Measurements from ENCODE around the gene CCN5. TPM values are rescaled to one million over a fixed set of nuclear protein-coding genes. Genes with fewer than 3 reads are reported as not detected.

Gene CCN5
- total RNA-seq, 1 donor from 2014 or later: not detected

DNA sequence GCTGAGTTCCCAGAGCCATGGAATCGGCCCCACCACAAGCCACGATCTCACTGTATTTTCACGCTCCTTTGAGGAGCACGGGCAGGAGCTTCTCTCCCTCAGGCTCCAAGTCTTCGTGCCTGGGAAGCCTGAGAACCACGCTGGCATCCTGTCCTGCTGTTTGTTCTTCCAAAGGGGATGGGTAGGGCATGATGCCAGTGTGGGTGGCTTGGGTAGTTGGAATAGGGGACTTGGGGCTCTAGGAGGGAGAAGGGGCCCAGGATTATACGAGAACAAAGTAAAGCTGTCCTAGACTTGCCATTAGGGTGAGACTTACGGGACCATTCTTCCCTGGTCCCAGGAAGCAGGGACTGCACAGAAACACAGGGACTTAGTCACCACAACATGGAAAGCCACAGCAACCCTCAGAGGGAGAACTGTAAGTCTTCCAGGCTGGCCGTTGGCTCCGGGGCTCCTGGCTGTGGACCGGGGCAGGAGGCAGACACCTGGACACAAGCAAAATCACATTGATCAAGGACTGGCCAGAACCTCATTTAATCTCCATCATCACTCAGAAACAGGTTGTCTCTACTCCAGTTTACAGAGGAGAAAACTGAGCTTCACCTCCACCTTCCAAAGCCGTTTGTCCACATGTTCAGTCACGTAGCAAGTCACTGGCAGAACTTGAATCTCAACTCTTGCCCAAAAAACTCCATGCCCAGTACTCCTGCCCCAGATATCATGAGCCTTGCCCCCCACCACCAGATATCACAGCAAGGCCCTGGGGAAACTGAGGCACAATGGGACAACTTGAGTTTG lies 1.3 kb downstream of the CCN5 start:
- no peak overlapping the region for H3K4me3 ChIP-seq (ENCODE audit: low read depth, low read length)
- TF ChIP-seq, protein P1, sequence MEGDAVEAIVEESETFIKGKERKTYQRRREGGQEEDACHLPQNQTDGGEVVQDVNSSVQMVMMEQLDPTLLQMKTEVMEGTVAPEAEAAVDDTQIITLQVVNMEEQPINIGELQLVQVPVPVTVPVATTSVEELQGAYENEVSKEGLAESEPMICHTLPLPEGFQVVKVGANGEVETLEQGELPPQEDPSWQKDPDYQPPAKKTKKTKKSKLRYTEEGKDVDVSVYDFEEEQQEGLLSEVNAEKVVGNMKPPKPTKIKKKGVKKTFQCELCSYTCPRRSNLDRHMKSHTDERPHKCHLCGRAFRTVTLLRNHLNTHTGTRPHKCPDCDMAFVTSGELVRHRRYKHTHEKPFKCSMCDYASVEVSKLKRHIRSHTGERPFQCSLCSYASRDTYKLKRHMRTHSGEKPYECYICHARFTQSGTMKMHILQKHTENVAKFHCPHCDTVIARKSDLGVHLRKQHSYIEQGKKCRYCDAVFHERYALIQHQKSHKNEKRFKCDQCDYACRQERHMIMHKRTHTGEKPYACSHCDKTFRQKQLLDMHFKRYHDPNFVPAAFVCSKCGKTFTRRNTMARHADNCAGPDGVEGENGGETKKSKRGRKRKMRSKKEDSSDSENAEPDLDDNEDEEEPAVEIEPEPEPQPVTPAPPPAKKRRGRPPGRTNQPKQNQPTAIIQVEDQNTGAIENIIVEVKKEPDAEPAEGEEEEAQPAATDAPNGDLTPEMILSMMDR (conservative IDR thresholded peaks at IDR 0.05; ENCODE audit: low read depth, low read length): no peak
- no peak for DNase-seq (ENCODE audit: low read depth)

DNA sequence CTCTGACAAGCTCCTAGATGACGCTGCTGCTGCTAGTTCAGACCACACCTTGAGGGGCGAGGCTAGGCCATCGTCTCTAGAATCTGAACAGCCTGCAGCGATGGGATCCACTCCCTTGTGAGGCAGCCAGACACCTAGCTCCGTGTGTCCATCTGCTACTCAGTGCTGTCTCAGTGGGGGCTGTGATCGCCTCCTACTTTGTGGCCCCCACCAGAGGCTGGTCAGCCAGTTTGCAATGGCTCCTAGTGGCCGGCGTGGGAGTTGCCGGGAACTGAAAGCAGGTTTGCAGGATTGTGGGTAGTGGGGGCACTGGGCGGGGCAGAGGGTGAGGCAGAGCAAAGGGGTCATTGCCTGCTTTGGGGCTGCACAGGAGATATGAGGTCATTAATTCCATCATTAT lies 2.8 kb downstream of the CCN5 start:
- TF ChIP-seq, protein P1 (conservative IDR thresholded peaks at IDR 0.05; ENCODE audit: low read depth, low read length): peak; percentile 44
- no peak for DNase-seq (ENCODE audit: low read depth)
- no peak overlapping the region for H3K4me3 ChIP-seq (ENCODE audit: low read depth, low read length)

DNA sequence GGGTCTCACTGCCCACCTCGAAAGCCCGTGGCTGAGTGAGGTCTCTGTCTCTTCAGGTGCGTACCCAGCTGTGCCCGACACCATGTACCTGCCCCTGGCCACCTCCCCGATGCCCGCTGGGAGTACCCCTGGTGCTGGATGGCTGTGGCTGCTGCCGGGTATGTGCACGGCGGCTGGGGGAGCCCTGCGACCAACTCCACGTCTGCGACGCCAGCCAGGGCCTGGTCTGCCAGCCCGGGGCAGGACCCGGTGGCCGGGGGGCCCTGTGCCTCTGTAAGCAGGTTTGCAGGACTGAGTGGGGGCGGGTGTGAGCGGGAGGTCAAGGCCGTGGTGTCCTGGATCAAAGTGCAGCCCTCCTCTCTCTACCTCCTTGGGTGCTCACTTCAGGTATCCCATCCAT lies 4.7 kb downstream of the CCN5 start:
- H3K4me3 ChIP-seq (ENCODE audit: low read depth, low read length): no peak overlapping the region
- TF ChIP-seq, protein P1 (conservative IDR thresholded peaks at IDR 0.05; ENCODE audit: low read depth, low read length): no peak
- DNase-seq (ENCODE audit: low read depth): no peak

DNA sequence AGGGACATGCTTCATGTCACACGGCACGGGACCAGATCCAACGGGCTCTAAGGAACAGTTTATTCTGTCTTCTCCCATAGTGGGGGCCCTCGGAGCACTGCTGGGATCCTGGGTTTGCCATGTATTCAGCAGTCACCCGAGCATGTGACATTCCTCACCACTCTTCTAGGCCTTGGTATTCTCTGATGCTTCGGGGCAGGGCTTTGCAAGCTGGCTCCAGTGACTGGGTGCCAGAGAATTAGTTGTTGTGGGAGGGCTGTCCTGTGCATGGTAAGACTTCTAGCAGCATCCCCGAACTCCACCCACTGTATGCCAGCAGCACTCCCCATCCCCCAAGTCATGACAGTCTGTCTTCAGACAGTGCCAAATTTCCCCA lies 5.4 kb downstream of the CCN5 start:
- peak; percentile 77 for DNase-seq (ENCODE audit: low read depth)
- TF ChIP-seq, protein P1 (conservative IDR thresholded peaks at IDR 0.05; ENCODE audit: low read depth, low read length): no peak
- no peak overlapping the region for H3K4me3 ChIP-seq (ENCODE audit: low read depth, low read length)

DNA sequence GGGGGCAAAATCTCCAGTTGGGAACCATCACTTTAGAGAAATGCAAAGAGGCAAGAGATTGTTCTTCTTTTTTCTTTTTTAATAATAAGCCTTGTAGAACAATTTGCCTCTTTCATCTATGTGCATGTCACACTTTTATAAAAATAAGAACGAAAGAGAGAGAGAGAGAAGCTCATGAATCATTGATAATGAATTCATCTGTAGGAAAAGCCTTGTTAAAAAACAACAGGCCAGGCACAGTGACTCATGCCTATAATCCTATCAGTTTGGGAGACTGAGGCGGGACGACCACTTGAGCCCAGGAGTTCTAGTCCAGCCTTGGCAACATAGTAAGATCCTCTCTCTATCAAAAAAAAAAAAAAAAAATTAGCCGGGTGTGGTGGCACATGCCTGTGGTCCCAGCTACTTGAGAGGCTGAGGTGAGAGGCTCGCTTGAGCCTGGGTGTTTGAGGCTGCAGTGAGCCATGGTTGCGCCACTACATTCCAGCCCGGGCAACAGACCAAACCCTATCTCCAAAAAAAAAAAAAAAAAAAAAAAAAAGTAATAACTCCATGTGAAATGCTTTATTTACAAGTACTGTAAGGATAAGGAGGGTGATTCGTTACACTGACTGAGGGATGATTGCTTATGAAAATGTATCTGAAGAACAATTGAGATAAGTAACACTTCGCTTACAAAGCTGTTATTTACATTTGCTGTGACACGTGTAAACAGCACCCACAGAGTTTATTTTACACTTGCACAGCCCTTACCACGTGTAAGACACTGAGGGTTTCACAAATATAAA lies 6.0 kb downstream of the CCN5 start:
- no peak for DNase-seq (ENCODE audit: low read depth)
- TF ChIP-seq, protein P1 (conservative IDR thresholded peaks at IDR 0.05; ENCODE audit: low read depth, low read length): no peak
- no peak overlapping the region for H3K4me3 ChIP-seq (ENCODE audit: low read depth, low read length)

DNA sequence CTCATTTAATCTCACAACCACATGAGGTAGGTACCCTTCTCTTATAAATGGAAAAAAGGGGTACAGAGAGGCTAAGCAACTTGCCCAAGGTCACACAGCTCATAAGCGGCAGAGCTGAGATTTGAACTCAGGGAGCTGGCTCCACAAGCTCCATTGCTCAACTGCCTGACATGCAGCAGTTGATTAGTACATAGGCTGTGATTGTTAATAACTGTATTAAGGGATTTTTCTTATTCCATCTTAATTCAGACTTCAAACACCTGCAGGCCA lies 6.6 kb downstream of the CCN5 start:
- TF ChIP-seq, protein P1 (conservative IDR thresholded peaks at IDR 0.05; ENCODE audit: low read depth, low read length): no peak
- no peak overlapping the region for H3K4me3 ChIP-seq (ENCODE audit: low read depth, low read length)
- no peak for DNase-seq (ENCODE audit: low read depth)
